ENCODE data around the gene SOX6. TPM values are rescaled to one million over a fixed set of nuclear protein-coding genes. Genes with fewer than 3 reads are reported as not detected.

SOX6 gene
- total and polyA plus RNA-seq, 4 donors: under 0.01 to 11.8 (median 4.8) TPM

- ATAC-seq (ENCODE audit: low FRiP score) (no peak), DNase-seq (no peak)
- H3K4me1 ChIP-seq (ENCODE audit: control insufficient read depth in 1 of 2, insufficient read depth in 2 of 2, low read length in 2 of 2): no peaks in the 10 kb centered on the region
- no peaks in the 10 kb centered on the region for H3K9me3 ChIP-seq (ENCODE audit: control insufficient read depth, low read length)
- no peaks in the 10 kb centered on the region for H3K36me3 ChIP-seq (ENCODE audit: control insufficient read depth in 1 of 2, insufficient read depth in 2 of 2, low read length in 1 of 2)
- no peak overlapping the region for H3K4me3 ChIP-seq (ENCODE audit: low read length in 2 of 2)
- intact Hi-C loops (cut with DNase I): no loop called here
- no peaks in the 10 kb centered on the region for H3K27me3 ChIP-seq (ENCODE audit: control insufficient read depth in 1 of 2, insufficient read depth in 2 of 2, low read length in 1 of 2)
- no peak overlapping the region for H3K27ac ChIP-seq (ENCODE audit: low read depth in 1 of 2, low read length in 2 of 2)
- 67 to 69% methylated on average over 3 of the region's 3 CpGs for WGBS, 2 donors
Measured at GRCh38 chr11:16013242-16013641, 343.1 kb downstream of the SOX6 start.

DNA sequence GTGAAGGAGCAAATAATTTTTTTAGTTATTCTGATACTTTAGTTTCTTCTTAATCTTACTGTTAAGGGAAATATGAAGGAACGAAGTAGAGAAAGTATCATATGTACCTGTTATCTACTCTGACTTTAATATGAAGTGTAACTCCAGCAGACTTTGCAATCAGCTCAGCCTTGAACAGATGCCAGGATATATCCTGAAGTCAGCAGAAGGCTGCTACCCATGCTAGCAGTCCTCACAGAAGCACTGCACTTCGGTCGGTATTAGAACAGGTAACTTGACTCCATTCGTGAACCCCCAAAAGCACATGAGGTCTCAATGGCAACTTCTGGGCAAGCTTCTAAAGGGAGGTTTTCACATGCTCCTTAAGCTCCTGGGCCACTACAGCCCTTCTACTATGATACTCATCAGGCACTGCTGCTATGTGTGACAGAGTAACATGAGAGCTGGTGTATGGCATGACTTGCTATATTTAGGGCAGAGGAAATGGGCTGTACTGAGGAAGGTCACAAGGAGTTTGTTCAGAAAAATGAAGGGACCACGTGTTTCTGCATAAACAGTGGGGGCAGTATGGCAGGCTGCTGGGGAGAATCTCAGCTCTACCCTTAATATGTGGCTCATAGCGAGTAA, 344.1 kb downstream of the SOX6 start:
- Histone ChIP-seq H3K27ac (ENCODE audit: low read depth in 1 of 2, low read length in 2 of 2) (no peak overlapping the region), H3K4me3 (ENCODE audit: low read length in 2 of 2) (no peak overlapping the region), H3K36me3 (ENCODE audit: control insufficient read depth in 1 of 2, insufficient read depth in 2 of 2, low read length in 1 of 2) (no peaks in the 10 kb centered on the region), H3K9me3 (ENCODE audit: control insufficient read depth, low read length) (no peaks in the 10 kb centered on the region), H3K27me3 (ENCODE audit: control insufficient read depth in 1 of 2, insufficient read depth in 2 of 2, low read length in 1 of 2) (no peaks in the 10 kb centered on the region), H3K4me1 (ENCODE audit: control insufficient read depth in 1 of 2, insufficient read depth in 2 of 2, low read length in 2 of 2) (no peaks in the 10 kb centered on the region)
- no peak for ATAC-seq (ENCODE audit: low FRiP score)
- intact Hi-C loops (cut with DNase I): no loop called here
- WGBS, 2 donors: 67 to 68% methylated on average over 6 of the region's 6 CpGs
- DNase-seq: no peak

DNA sequence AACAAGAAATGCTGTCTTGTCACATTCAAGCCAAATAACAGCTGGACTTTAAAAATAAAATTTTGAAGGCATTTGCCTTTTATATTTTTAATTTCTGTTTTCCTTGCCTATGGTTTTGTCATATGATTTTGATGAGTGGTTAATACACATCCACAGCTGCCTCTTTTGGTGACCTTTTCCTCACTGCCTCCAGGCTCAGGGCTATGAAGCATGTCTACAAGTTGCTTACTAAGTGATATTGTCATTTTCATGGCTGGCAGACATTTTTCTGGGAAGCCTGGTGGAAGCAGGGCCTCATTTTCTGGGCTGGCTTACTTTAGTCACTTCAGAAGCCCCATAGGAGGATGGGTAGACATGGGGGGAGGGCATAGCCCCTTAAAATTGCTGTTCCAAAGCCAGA, 344.9 kb downstream of the SOX6 start:
- Histone ChIP-seq H3K4me1 (ENCODE audit: control insufficient read depth in 1 of 2, insufficient read depth in 2 of 2, low read length in 2 of 2) (no peaks in the 10 kb centered on the region), H3K4me3 (ENCODE audit: low read length in 2 of 2) (no peak overlapping the region), H3K36me3 (ENCODE audit: control insufficient read depth in 1 of 2, insufficient read depth in 2 of 2, low read length in 1 of 2) (no peaks in the 10 kb centered on the region), H3K9me3 (ENCODE audit: control insufficient read depth, low read length) (no peaks in the 10 kb centered on the region), H3K27me3 (ENCODE audit: control insufficient read depth in 1 of 2, insufficient read depth in 2 of 2, low read length in 1 of 2) (no peaks in the 10 kb centered on the region), H3K27ac (ENCODE audit: low read depth in 1 of 2, low read length in 2 of 2) (no peak overlapping the region)
- DNase-seq: no peak
- no peak for ATAC-seq (ENCODE audit: low FRiP score)
- intact Hi-C loops (cut with DNase I): no loop called here

- H3K27ac ChIP-seq (ENCODE audit: low read depth in 1 of 2, low read length in 2 of 2): no peak overlapping the region
- no peak for DNase-seq
- intact Hi-C loops (cut with DNase I): no loop called here
- no peaks in the 10 kb centered on the region for H3K9me3 ChIP-seq (ENCODE audit: control insufficient read depth, low read length)
- H3K27me3 ChIP-seq (ENCODE audit: control insufficient read depth in 1 of 2, insufficient read depth in 2 of 2, low read length in 1 of 2): no peaks in the 10 kb centered on the region
- 95 to 97% methylated on average over 1 of the region's 1 CpG for WGBS, 2 donors
- no peaks in the 10 kb centered on the region for H3K4me1 ChIP-seq (ENCODE audit: control insufficient read depth in 1 of 2, insufficient read depth in 2 of 2, low read length in 2 of 2)
- no peak for ATAC-seq (ENCODE audit: low FRiP score)
- no peaks in the 10 kb centered on the region for H3K36me3 ChIP-seq (ENCODE audit: control insufficient read depth in 1 of 2, insufficient read depth in 2 of 2, low read length in 1 of 2)
- no peak overlapping the region for H3K4me3 ChIP-seq (ENCODE audit: low read length in 2 of 2)
Measured at GRCh38 chr11:16009021-16009420, 347.3 kb downstream of the SOX6 start.

DNA sequence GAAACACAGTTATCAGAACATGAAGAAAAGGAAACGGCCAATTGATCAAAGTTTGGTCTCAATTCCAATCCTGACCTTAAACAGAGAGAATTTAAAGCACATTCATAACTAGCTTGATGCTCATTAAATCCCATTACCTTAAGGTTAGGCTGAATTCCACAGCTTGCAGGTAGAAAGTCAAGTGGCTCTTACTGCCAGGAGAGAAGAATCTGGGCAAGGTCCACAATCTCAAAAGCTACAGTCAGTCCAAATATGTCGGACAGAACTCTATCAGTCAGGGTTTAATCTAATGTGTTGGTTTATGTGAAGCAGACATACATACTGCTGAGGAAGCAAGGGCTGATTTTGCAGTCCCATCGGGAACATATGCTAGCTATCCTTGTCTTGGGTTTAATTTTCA, 348.8 kb downstream of the SOX6 start:
- WGBS, 2 donors: 85 to 89% methylated on average over 3 of the region's 3 CpGs
- no peaks in the 10 kb centered on the region for H3K36me3 ChIP-seq (ENCODE audit: control insufficient read depth in 1 of 2, insufficient read depth in 2 of 2, low read length in 1 of 2)
- H3K9me3 ChIP-seq (ENCODE audit: control insufficient read depth, low read length): no peaks in the 10 kb centered on the region
- ATAC-seq (ENCODE audit: low FRiP score): no peak
- H3K4me1 ChIP-seq (ENCODE audit: control insufficient read depth in 1 of 2, insufficient read depth in 2 of 2, low read length in 2 of 2): no peaks in the 10 kb centered on the region
- no peak overlapping the region for H3K27ac ChIP-seq (ENCODE audit: low read depth in 1 of 2, low read length in 2 of 2)
- H3K4me3 ChIP-seq (ENCODE audit: low read length in 2 of 2): no peak overlapping the region
- no peaks in the 10 kb centered on the region for H3K27me3 ChIP-seq (ENCODE audit: control insufficient read depth in 1 of 2, insufficient read depth in 2 of 2, low read length in 1 of 2)
- no peak for DNase-seq
- intact Hi-C loops (cut with DNase I): no loop called here

- ATAC-seq (ENCODE audit: low FRiP score): no peak
- Histone ChIP-seq H3K9me3 (ENCODE audit: control insufficient read depth, low read length) (no peaks in the 10 kb centered on the region), H3K36me3 (ENCODE audit: control insufficient read depth in 1 of 2, insufficient read depth in 2 of 2, low read length in 1 of 2) (no peaks in the 10 kb centered on the region), H3K4me1 (ENCODE audit: control insufficient read depth in 1 of 2, insufficient read depth in 2 of 2, low read length in 2 of 2) (no peaks in the 10 kb centered on the region), H3K27ac (ENCODE audit: low read depth in 1 of 2, low read length in 2 of 2) (no peak overlapping the region), H3K27me3 (ENCODE audit: control insufficient read depth in 1 of 2, insufficient read depth in 2 of 2, low read length in 1 of 2) (no peaks in the 10 kb centered on the region), H3K4me3 (ENCODE audit: low read length in 2 of 2) (no peak overlapping the region)
- no peak for DNase-seq
- intact Hi-C loops (cut with DNase I): no loop called here
- 85 to 90% methylated on average over 1 of the region's 1 CpG for WGBS, 2 donors
Measured at GRCh38 chr11:16002942-16003341, 353.4 kb downstream of the SOX6 start.

- Histone ChIP-seq H3K27ac (ENCODE audit: low read depth in 1 of 2, low read length in 2 of 2) (no peak overlapping the region), H3K4me1 (ENCODE audit: control insufficient read depth in 1 of 2, insufficient read depth in 2 of 2, low read length in 2 of 2) (no peaks in the 10 kb centered on the region), H3K36me3 (ENCODE audit: control insufficient read depth in 1 of 2, insufficient read depth in 2 of 2, low read length in 1 of 2) (no peaks in the 10 kb centered on the region), H3K9me3 (ENCODE audit: control insufficient read depth, low read length) (no peaks in the 10 kb centered on the region), H3K27me3 (ENCODE audit: control insufficient read depth in 1 of 2, insufficient read depth in 2 of 2, low read length in 1 of 2) (no peaks in the 10 kb centered on the region), H3K4me3 (ENCODE audit: low read length in 2 of 2) (no peak overlapping the region)
- DNase-seq (no peak), ATAC-seq (ENCODE audit: low FRiP score) (no peak)
- intact Hi-C loops (cut with DNase I): no loop called here
- 74 to 75% methylated on average over 4 of the region's 4 CpGs for WGBS, 2 donors
Measured at GRCh38 chr11:16001899-16002426, 354.4 kb downstream of the SOX6 start.

DNA sequence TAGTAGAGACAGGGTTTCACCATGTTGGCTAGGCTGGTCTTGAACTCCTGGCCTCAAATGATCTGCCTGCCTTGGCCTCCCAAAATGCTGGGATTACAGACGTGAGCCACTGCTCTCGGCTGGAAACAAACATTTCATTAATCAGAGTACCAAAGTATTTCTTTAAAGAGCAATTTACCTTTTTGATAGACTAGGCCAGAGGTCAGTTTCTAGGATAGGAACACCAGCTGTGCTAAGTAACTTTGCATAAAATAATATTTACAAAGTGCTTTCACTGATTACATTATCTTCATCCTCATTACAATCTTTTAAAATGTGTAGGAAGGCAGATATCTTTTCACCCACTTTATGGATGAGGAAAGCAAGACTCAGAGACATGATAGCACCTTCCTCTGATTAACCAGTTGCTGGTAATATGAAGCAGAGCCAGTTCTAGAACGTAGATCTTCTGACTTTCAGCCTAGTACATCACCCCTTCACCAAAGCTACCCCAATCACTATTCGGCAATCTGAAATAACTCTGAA, 355.2 kb downstream of the SOX6 start:
- H3K4me1 ChIP-seq (ENCODE audit: control insufficient read depth in 1 of 2, insufficient read depth in 2 of 2, low read length in 2 of 2): no peaks in the 10 kb centered on the region
- no peak overlapping the region for H3K4me3 ChIP-seq (ENCODE audit: low read length in 2 of 2)
- intact Hi-C loops (cut with DNase I): no loop called here
- no peak for DNase-seq
- no peak overlapping the region for H3K27ac ChIP-seq (ENCODE audit: low read depth in 1 of 2, low read length in 2 of 2)
- no peaks in the 10 kb centered on the region for H3K9me3 ChIP-seq (ENCODE audit: control insufficient read depth, low read length)
- H3K27me3 ChIP-seq (ENCODE audit: control insufficient read depth in 1 of 2, insufficient read depth in 2 of 2, low read length in 1 of 2): no peaks in the 10 kb centered on the region
- ATAC-seq (ENCODE audit: low FRiP score): no peak
- WGBS, 2 donors: 87 to 88% methylated on average over 4 of the region's 4 CpGs
- no peaks in the 10 kb centered on the region for H3K36me3 ChIP-seq (ENCODE audit: control insufficient read depth in 1 of 2, insufficient read depth in 2 of 2, low read length in 1 of 2)

DNA sequence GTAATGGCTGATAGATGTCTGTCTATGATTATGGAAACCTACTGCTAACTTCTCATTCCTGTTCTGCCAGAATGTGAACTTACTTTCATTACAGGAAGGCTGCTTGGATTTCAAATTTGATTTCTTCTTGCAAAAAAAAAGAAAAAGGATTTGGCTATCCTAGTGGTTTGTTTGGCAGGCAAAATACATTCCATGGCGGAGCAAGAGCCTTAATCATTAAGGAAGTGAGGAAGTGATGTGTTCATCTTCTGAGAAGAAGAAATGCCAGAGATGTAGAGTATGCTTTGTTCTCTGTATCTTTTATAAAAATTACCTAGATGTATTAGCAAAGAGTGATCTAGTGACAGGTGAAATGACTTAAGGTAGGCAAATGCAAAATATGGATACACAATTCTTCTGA, 356.3 kb downstream of the SOX6 start:
- intact Hi-C loops (cut with DNase I): no loop called here
- H3K4me1 ChIP-seq (ENCODE audit: control insufficient read depth in 1 of 2, insufficient read depth in 2 of 2, low read length in 2 of 2): no peaks in the 10 kb centered on the region
- ATAC-seq (ENCODE audit: low FRiP score) (no peak), DNase-seq (no peak)
- no peaks in the 10 kb centered on the region for H3K9me3 ChIP-seq (ENCODE audit: control insufficient read depth, low read length)
- no peaks in the 10 kb centered on the region for H3K36me3 ChIP-seq (ENCODE audit: control insufficient read depth in 1 of 2, insufficient read depth in 2 of 2, low read length in 1 of 2)
- H3K4me3 ChIP-seq (ENCODE audit: low read length in 2 of 2): no peak overlapping the region
- H3K27me3 ChIP-seq (ENCODE audit: control insufficient read depth in 1 of 2, insufficient read depth in 2 of 2, low read length in 1 of 2): no peaks in the 10 kb centered on the region
- no peak overlapping the region for H3K27ac ChIP-seq (ENCODE audit: low read depth in 1 of 2, low read length in 2 of 2)
- 3 to 9% methylated on average over 1 of the region's 1 CpG for WGBS, 2 donors
